Measurements from ENCODE around the gene STARD10. TPM values are rescaled to one million over a fixed set of nuclear protein-coding genes. Genes with fewer than 3 reads are reported as not detected.
A peak's percentile ranks its signal among the peaks of the same experiment; 100 is the strongest.

The STARD10 gene
- total and polyA plus RNA-seq, 9 of the 15 experiments (the other 6 are each of a cell fraction or from before 2014, with no cell fraction given) = 0.15 to 52.9 (median 32.3) TPM

- TF ChIP-seq ZNF79 (CRISPR knock-in tag; IDR thresholded peaks at IDR 0.05; ENCODE audit: low read depth) (no peak), ZBTB7A (IDR thresholded peaks at IDR 0.05; ENCODE audit: borderline replicate concordance, control insufficient read depth, low read depth, low read length) (no peak), RBM22 (IDR thresholded peaks at IDR 0.05; ENCODE audit: low read depth, low read length, poor library complexity, severe bottlenecking) (no peak), CGGBP1 (CRISPR knock-in tag; IDR thresholded peaks at IDR 0.05) (no peak), ZNF395 (CRISPR knock-in tag; IDR thresholded peaks at IDR 0.05) (peak; percentile 60), ZNF384 (IDR thresholded peaks at IDR 0.05; ENCODE audit: low read depth, low read length) (no peak), ATF2 (CRISPR knock-in tag; IDR thresholded peaks at IDR 0.05) (no peak), ATF4 (CRISPR knock-in tag; IDR thresholded peaks at IDR 0.05) (no peak), ZBTB49 (CRISPR knock-in tag; IDR thresholded peaks at IDR 0.05; ENCODE audit: borderline replicate concordance) (no peak), SIN3B (IDR thresholded peaks at IDR 0.05; ENCODE audit: low read depth) (no peak; the same call in 1 of the 2 replicates), ARHGAP35 (IDR thresholded peaks at IDR 0.05; ENCODE audit: partially characterized antibody) (no peak), MCM3 (IDR thresholded peaks at IDR 0.05) (no peak), ARID4B (CRISPR knock-in tag; IDR thresholded peaks at IDR 0.05) (no peak; the same call in 1 of the 2 replicates), MEIS2 (IDR thresholded peaks at IDR 0.05; ENCODE audit: partially characterized antibody) (no peak)
These were observed 20.0 kb upstream of the STARD10 start (continued) for GRCh38 chr11:72813740-72814285.

All from K562 (cell line).